Sigmoid colon (tissue), 7 donors: ENCODE results near the gene COQ10A. TPM values are rescaled to one million over a fixed set of nuclear protein-coding genes. Genes with fewer than 3 reads are reported as not detected.
A peak's percentile ranks its signal among the peaks of the same experiment; 100 is the strongest.

ENCODE experiments used
- DNase-seq: peaks from one replicate; pipeline ENCODE4 v3.0.0-alpha.2; 2019
- H3K27ac ChIP-seq, 4 donors: fragments of 200-600 bp; sonication (generic); one replicate each; pipeline ENCODE4 v1.5.1; 2016 to 2019; ENCODE audit warnings: mild to moderate bottlenecking in 1 of 4
- H3K27me3 ChIP-seq, 3 donors: fragments of 200-600 bp; sonication (generic); one replicate each; pipeline ENCODE4 v1.5.1; 2019; ENCODE audit warnings: mild to moderate bottlenecking in 1 of 3
- H3K36me3 ChIP-seq, 4 donors: fragments of 200-600 bp; sonication (generic); one replicate each; pipeline ENCODE4 v1.5.1; 2016 to 2019
- H3K4me1 ChIP-seq, 4 donors: fragments of 200-600 bp; sonication (generic); one replicate each; pipeline ENCODE4 v1.5.1; 2017 to 2019
- H3K4me3 ChIP-seq, 4 donors: fragments of 200-600 bp; sonication (generic); one replicate each; pipeline ENCODE4 v1.5.1; 2017 to 2019; ENCODE audit warnings: mild to moderate bottlenecking in 2 of 4, moderate library complexity in 1 of 4
- H3K9me3 ChIP-seq, 4 donors: fragments of 200-600 bp in 3 of 4; sonication (generic) in 3 of 4; one replicate each; pipeline versions ENCODE4 v1.5.1 to v1.6.1; 2013 to 2019
- CTCF ChIP-seq, 4 experiments: fragments of 450-650 bp in 3 of 4; fragments of 200-600 bp in 1 of 4; IDR thresholded peaks; one replicate each; pipeline ENCODE4 v1.5.1; 2016 to 2019; ENCODE audit warnings: antibody characterized with exemption in 4 of 4, mild to moderate bottlenecking in 3 of 4, moderate library complexity in 2 of 4
- EP300 ChIP-seq, 4 donors: sonication (generic); formaldehyde crosslinking; IDR thresholded peaks; one replicate each; pipeline ENCODE4 v1.6.1; 2017; ENCODE audit warnings: antibody characterized with exemption in 4 of 4
- POLR2A ChIP-seq, 2 donors: fragments of 450-650 bp; IDR thresholded peaks; one replicate each; pipeline ENCODE4 v1.6.1; 2016; ENCODE audit warnings: antibody characterized with exemption in 2 of 2, mild to moderate bottlenecking in 2 of 2, moderate library complexity in 2 of 2
- POLR2AphosphoS5 ChIP-seq, 4 donors: sonication (generic); formaldehyde crosslinking; IDR thresholded peaks; one replicate each; pipeline ENCODE4 v1.6.1; 2017; ENCODE audit warnings: antibody characterized with exemption in 4 of 4
- WGBS, 2 donors: extraction: QIAGEN DNeasy Blood & Tissue Kit; methylation state at CpG; one replicate each; pipeline ENCODE4 v1.1.7; 2013; 5-methylcytosine and 5-hydroxymethylcytosine counted together
- intact Hi-C: fragments of 100-400 bp; cut with DNase I; formaldehyde crosslinking; loops from one replicate; pipeline ENCODE4 v1.15.1; 2023
- polyA plus RNA-seq, 3 donors: library from polyadenylated mRNA; stranded (reverse); fragments of 200-250 nt; gene quantifications; one replicate each; pipeline ENCODE4 v1.2.3, GENCODE V29; 2013
- total RNA-seq, 4 donors: library from RNA; depleted of rRNA; stranded (reverse); fragments of >200 nt; gene quantifications; one replicate each; pipeline ENCODE4 v1.1.0, GENCODE V29; 2016
- donor health status: healthy with polysubstance abuse.
- donor health status: Bipolar disorder and iron deficiency.
- donor health status: healthy.

The COQ10A gene
- total and polyA plus RNA-seq, 7 donors, result 2.4 to 25.0 (median 11.8) TPM

GRCh38 chr12:56224954-56225353 lies 41.8 kb upstream of the COQ10A start:
- Histone ChIP-seq H3K36me3 (peaks cover 0 to 29% (median 0%) of the 10 kb centered on the region in 4 donors), H3K4me3 (peak overlapping the region; percentile 42 to 65 (median 57)), H3K9me3 (no peaks in the 10 kb centered on the region), H3K27me3 (no peaks in the 10 kb centered on the region), H3K27ac (peak overlapping the region; percentile 98 to 99 (median 98)), H3K4me1 (peaks cover 0 to 39% (median 38%) of the 10 kb centered on the region in 4 donors)
- DNase-seq, result no peak
- 38 to 73% methylated on average over 11 of the region's 11 CpGs for WGBS, 2 donors
- intact Hi-C loops, result loop anchor here (1.0 to 2.0 kb wide), 3 partner anchors 32 to 106 kb away; partner anchors contain the start of genes SMARCC2 and ZC3H10
- TF ChIP-seq POLR2A (IDR thresholded peaks at IDR 0.05) (no peak), CTCF (IDR thresholded peaks at IDR 0.05) (no peak), POLR2AphosphoS5 (IDR thresholded peaks at IDR 0.05) (no peak), EP300 (IDR thresholded peaks at IDR 0.05) (no peak)

GRCh38 chr12:56229082-56229481 lies 37.7 kb upstream of the COQ10A start:
- TF ChIP-seq CTCF (IDR thresholded peaks at IDR 0.05), result no peak
- TF ChIP-seq POLR2A (IDR thresholded peaks at IDR 0.05), result no peak
- no peak for TF ChIP-seq EP300 (IDR thresholded peaks at IDR 0.05)
- no peak for TF ChIP-seq POLR2AphosphoS5 (IDR thresholded peaks at IDR 0.05)
- Histone ChIP-seq H3K27ac (no peak overlapping the region), H3K27me3 (no peaks in the 10 kb centered on the region), H3K4me1 (peaks cover 0 to 12% (median 9%) of the 10 kb centered on the region in 4 donors), H3K36me3 (peaks cover 0 to 29% (median 0%) of the 10 kb centered on the region in 4 donors), H3K4me3 (no peak overlapping the region), H3K9me3 (no peaks in the 10 kb centered on the region)
- intact Hi-C loops, result no loop called here
- WGBS, 2 donors, result 89 to 93% methylated on average over 7 of the region's 7 CpGs
- DNase-seq, result no peak

- 18 to 63% methylated on average over 4 of the region's 4 CpGs for WGBS, 2 donors
- no peak within 1 kb of the TSS for H3K27ac ChIP-seq
- H3K4me1 ChIP-seq, result peaks cover 0 to 6% (median 3%) of the 10 kb centered on the region in 4 donors
- H3K36me3 ChIP-seq, result peaks cover 0 to 29% (median 0%) of the 10 kb centered on the region in 4 donors
- DNase-seq, result no peak
- H3K27me3 ChIP-seq, result no peaks in the 10 kb centered on the region
- intact Hi-C loops, result no loop called here
- no peak for TF ChIP-seq POLR2A (IDR thresholded peaks at IDR 0.05)
- no peak for TF ChIP-seq EP300 (IDR thresholded peaks at IDR 0.05)
- TF ChIP-seq CTCF (IDR thresholded peaks at IDR 0.05), result no peak
- no peak for TF ChIP-seq POLR2AphosphoS5 (IDR thresholded peaks at IDR 0.05)
- H3K9me3 ChIP-seq, result no peaks in the 10 kb centered on the region
- no peak within 1 kb of the TSS for H3K4me3 ChIP-seq
Observed at GRCh38 chr12:56229916-56230431, 36.8 kb upstream of the COQ10A start, which contains the start of gene SLC39A5. SLC39A5 (plus strand) TSS chr12:56230051; CDS start chr12:56231275, 1,224 bp downstream.

GRCh38 chr12:56230432-56231183 lies 36.1 kb upstream of the COQ10A start:
- peaks cover 0 to 29% (median 0%) of the 10 kb centered on the region in 4 donors for H3K36me3 ChIP-seq
- H3K27ac ChIP-seq, result no peak overlapping the region
- H3K4me1 ChIP-seq, result no peaks in the 10 kb centered on the region
- no peak overlapping the region for H3K4me3 ChIP-seq
- DNase-seq, result no peak
- no peaks in the 10 kb centered on the region for H3K9me3 ChIP-seq
- WGBS, 2 donors, result 16 to 62% methylated on average over 8 of the region's 8 CpGs
- intact Hi-C loops, result no loop called here
- TF ChIP-seq CTCF (IDR thresholded peaks at IDR 0.05) (no peak), POLR2AphosphoS5 (IDR thresholded peaks at IDR 0.05) (no peak), POLR2A (IDR thresholded peaks at IDR 0.05) (no peak), EP300 (IDR thresholded peaks at IDR 0.05) (no peak)
- no peaks in the 10 kb centered on the region for H3K27me3 ChIP-seq
